GM12872 (cell line): Measurements from ENCODE around the gene TENM3.

Experiments used
- CTCF ChIP-seq: IDR thresholded peaks from 3 replicates; pipeline ENCODE4 v1.5.1; 2011; ENCODE audit warnings: low read depth, mild to moderate bottlenecking, low read length, moderate library complexity; ENCODE audit not compliant: insufficient read depth

TENM3 gene

GRCh38 chr4:182553653-182554052 lies 310.5 kb downstream of the TENM3 start:
- no peak for TF ChIP-seq CTCF

- TF ChIP-seq CTCF: no peak
These were observed 311.5 kb downstream of the TENM3 start for GRCh38 chr4:182554736-182555135.

DNA sequence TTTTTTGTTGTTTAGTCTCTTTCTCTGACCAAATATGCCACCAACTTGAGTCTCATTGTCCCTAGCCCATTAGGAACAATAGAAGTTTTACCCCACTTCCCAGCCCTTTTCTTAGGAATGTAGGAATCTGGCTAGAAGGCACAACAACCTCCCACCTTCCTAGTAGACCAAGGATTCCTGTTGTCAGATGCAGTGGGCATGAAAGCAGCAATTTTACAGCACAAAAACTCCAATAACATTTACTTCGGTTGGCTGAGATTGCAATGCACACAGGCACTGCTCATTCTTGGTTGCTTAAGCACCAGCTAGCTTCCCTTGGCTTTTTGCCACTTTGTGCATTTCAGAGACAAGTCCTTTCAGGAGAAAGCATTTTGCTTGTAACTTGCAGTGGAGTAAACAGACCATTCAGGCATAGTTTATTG lies 312.8 kb downstream of the TENM3 start:
- TF ChIP-seq CTCF: no peak

- TF ChIP-seq CTCF: no peak
These were observed 313.4 kb downstream of the TENM3 start for GRCh38 chr4:182556580-182556979.

GRCh38 chr4:182560358-182560757 lies 317.2 kb downstream of the TENM3 start:
- TF ChIP-seq CTCF: no peak

GRCh38 chr4:182562350-182562749 lies 319.1 kb downstream of the TENM3 start:
- no peak for TF ChIP-seq CTCF

GRCh38 chr4:182564724-182565369 lies 321.6 kb downstream of the TENM3 start:
- TF ChIP-seq CTCF: no peak
